ENCODE data around the gene ERC2. TPM values are rescaled to one million over a fixed set of nuclear protein-coding genes. Genes with fewer than 3 reads are reported as not detected.

The ERC2 gene
- polyA plus RNA-seq, 3 donors, result 2.6 to 4.0 (median 3.7) TPM

DNA sequence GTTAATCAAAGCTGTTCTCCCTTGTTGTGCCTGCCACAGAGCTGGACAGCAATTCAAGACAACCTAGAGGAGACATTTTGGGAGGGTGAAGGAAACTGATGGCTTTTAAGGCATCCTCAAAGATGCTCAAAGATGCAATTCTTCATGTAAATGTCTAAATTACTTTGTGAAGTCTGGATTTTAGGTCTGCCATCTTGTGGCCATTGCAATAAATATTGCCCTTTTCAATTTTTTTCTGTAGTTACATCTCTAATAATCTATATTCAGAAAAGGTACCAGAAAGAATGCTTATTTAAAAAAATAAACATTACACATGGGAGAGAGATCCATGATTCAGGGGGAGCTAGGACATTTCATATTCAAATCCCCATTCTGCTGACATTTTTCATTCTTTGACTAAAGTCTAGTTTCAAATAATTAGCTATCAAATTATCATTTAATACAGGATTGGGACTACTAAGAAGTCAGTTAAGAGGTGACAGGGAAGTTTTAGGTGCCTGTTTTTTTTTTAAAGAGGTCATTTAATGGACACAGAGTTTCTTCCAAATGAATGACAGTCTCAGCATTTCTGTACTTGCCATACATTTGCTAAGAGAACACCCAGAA, 721.4 kb downstream of the ERC2 start:
- no peak for DNase-seq

DNA sequence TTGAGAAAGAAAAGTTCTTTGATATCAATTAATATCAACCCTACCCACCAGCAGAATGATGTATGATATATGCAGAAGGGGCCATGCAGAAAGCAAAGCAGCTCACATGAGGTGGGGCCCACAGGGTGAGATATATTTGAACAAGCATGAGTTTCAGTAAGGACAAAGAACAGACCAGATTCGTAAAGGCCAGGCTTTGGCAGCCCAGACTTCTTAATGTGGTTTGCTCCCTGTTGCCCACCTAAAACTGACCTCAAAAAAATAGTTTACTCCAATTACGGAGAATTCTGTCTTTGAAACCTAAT, 725.5 kb downstream of the ERC2 start:
- DNase-seq, result no peak

DNA sequence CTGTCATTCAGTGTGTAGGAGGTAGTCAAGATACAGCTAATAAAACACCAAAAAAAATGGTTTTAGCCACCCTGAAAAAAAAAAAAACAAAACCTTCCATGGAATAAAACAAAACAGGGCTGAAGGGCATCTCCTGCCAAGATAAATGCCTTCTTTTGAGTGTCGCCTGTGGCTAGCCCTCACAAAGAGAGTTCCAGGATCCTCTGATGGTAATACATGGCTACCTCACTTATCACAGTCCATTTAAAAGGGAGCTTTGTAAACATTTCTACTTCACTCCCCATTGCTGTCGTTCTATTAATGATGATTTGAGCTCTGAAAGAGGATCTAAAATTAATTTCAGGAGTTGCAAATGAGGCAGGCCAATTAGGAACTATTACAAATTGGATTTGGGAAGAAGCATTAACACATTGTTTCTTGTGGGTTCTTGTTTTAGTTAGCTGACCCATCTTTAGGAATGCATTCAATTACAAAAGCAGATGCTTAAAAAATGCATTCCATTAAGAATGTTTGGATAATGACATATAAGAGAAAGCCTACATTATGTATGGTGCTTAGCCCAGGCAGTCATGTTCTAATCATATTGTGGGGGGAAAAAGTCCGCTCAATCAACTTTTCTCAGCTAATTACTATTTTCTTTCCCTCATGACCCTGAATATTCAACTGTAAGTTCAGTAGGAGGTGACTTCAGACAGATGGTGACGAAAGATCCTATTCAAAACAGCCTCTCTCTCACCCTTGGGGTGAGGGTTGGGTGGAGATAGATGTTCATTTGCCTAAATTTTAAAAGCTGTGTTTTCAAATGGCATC, 726.0 kb downstream of the ERC2 start:
- no peak for DNase-seq

DNA sequence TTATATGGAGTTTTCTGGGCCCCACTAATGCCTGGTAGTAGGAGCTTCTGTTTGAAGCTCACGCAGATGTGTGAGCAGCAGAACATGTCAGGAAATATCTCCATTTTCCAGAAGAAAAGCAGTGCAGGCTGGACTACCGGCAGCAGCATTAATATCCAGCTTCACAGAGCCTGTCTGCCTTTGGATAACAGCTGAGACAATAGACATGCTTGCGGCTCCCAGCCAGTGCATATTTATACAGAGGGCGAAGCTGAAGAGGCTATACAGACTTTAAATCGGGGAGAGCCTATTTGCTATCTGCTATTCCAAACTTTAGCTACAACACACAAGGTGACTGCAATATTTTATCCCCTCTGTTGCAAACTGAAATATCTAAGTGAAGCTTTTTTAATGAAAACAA, 731.1 kb downstream of the ERC2 start:
- DNase-seq, result no peak

DNA sequence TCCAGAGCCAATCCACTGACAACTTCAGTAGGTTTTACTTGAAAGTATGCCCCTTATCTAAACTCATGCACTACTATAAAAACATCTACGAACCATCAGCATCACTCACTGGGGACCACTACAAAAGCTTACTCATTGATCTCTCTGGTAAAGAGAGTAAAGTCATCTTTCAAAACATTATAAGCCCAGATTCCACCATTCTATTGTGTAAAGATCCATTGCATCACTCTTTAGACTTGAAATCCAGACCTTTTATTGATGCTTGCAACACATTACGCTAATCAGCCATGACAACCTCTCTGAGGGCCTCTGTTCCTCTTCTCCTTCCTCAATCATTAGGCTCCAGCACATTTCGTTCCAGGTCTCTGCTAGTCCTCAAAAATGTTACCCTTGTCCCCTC, 732.3 kb downstream of the ERC2 start:
- no peak for DNase-seq

DNA sequence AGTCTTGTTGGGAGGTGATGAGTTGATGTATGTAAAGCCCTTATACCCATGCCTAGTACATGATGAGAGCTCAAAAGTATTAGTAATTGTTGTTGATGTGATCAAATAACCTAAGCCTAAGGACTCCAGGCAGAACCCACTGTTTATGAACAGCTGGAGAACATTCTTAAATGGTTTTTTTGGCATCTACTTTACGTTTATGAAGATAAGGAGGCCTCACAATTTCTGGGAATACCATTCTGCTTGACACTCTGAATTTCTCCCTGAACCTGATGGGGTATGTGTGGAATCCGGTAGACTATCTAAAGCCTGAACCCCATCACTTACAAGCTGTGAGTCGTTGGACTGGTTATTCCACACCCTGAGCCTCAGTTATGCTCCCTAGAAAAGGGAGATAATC, 736.5 kb downstream of the ERC2 start:
- no peak for DNase-seq

DNA sequence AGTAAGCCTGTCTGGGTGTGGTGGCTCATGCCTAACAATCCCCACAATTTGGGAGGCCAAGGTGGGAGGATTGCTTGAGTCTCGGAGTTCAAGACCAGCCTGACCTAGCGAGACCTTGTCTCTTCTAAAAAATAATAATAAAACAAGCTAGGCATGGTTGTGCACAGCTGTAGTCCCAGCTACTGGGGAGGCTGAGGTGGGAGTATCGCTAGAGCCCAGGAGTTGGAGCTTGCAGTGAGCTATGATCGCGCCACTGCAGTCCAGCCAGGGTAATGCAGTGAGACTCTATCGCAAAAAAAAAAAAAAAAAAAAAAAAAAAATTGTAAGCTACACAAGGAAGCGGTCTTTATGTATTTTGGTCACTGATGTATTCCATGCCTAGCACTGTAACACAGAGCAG, 738.7 kb downstream of the ERC2 start:
- DNase-seq, result no peak

DNA sequence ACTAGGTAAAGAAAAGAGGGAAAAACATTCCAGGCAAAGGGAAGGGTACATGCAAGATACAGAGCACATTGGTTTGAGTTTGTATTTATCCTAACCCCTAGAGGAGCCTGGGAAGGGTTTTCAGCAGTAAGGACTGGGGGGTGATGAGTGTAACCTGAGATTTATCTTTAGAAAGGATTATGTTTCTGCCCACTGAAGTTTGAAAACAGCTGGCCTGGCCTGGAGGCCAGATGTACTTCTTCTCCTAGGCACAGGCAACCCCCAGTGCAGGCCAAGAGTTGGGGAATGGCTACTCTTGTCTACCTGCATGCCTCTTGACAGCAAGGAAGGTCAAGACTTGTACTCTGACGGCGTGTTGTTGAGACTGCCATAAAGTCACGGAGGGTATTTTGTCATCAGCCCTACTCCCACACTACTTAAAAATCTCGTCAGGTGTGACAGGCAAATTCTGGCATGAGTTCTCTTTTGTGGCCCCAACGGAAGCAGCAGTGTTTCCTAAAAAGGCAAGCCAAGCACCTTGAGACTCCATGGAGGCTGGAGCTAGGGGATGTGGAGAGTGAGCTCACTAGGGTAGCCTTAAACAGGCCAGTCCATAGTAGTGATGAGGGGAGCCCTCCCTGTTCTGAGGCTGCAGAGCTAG, 739.7 kb downstream of the ERC2 start:
- DNase-seq, result no peak

DNA sequence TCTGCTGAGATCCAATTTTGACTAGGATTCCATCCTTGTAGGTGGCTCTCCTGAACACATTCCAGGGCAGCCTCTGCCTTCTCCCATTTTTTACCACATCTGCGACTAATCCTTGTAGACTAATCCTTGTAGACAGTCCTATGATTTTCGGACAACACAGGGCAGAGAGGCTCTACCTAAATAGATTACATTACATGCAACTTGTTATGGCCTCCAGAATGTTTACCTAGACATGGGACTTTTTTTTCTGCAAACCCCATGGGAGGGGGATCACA, 741.8 kb downstream of the ERC2 start:
- DNase-seq, result no peak

DNA sequence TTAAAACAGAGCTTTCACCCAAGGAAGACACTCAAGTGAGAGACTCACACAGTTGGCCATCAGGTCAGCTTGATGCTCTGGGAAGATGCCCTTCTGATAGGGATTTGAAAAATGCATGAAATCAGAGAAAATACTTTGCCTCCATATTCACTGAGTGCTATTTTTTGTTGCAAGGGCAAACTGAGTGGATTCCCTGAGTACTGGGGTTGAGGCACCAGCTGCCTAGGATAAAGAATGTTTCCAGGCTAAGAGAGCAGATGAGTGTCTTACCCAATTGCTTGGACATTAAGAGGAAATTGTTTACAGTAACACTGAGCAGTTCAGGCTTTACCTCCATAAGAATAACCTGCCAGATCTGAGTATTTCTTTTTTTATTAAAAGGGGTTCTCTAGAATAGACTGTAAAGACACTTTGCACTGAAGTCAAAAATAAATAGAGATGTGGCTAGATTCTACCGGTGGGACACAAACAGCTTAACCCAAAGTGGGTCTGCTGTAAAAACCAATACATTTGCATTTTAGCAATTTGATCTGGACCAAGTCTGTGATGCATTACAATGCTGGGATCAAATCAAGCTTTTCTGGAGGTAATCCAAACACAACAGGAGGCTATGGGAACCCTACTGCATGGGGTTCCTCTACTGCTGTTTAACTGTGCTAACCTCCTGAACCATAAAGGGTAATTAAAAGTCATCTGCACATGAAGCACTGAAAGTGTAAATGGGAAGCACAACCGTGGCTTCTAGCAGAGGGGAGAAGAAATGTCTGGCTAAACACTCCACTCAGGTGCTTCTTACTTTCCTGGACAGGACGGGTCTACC, 742.4 kb downstream of the ERC2 start:
- no peak for DNase-seq

DNA sequence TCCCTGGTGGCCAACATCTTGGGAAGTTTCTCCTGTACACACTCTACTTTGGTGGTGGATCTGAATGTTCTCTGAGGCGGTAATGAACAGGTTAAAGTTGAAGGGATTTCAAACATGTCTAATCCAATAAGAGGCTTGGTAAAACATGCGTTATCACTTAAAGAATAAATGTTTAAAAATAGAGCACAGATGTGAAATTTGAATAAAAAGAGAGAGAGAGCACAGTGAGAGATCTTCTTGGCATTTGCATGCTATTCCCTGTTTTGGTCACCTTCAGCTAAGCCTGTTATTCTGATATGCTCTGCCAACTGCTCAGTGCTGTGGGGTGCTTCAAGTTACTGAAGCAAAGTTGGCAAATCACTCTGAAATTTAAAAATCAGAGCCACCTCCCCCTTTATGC, 743.4 kb downstream of the ERC2 start:
- no peak for DNase-seq

DNA sequence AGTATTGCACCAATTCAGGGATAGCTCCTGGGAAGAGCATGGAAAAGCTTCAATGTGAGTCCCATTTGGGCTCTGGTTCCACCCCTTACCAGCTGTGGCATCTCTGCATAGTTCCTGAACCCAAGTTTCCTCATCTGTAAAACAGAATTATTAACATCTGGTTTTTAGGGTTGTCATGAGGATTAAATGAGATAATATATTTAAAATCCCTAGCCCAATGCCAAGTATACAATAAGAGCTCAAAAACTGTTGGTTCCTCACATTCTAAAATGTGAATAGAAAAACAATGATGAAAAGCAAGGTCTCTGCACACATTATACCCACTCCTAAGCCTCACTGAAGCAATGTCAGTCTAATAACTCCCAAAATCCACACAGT, 743.9 kb downstream of the ERC2 start:
- no peak for DNase-seq

DNA sequence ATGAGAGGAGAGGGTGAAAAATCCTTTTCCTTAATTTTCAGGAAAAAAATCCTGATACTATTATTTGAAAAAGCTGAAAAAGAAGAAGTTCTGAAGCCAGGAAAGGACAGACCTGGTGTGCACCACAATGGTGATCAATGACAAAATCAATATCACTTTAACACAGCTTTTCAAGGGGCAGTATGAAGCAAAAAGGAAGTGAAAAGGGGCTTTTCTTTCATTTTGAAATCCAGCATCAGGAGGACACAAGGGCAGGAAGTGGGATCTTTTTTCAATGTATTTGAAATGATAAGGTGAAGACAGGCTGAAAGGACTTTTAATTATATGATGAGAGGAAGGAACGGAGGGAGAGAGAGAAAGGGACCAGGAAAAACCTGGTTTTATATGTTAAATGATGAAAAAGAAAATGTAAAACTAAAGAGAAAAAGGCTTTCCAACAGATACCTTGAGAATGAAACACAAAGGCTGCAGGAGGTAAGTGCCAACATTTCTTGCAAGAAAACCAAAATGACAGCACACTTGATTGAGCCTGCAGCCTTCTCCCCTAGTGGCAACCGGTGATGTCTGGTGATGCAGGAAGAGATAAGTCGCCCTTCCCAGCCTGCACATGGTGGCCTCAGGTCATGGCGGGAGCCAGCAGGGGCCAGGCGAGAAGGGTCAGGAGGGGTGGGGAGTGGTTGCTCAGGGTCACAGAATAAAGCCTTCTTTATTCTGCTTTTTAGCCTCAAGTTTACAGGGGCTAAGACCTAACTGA, 744.4 kb downstream of the ERC2 start:
- DNase-seq, result no peak

DNA sequence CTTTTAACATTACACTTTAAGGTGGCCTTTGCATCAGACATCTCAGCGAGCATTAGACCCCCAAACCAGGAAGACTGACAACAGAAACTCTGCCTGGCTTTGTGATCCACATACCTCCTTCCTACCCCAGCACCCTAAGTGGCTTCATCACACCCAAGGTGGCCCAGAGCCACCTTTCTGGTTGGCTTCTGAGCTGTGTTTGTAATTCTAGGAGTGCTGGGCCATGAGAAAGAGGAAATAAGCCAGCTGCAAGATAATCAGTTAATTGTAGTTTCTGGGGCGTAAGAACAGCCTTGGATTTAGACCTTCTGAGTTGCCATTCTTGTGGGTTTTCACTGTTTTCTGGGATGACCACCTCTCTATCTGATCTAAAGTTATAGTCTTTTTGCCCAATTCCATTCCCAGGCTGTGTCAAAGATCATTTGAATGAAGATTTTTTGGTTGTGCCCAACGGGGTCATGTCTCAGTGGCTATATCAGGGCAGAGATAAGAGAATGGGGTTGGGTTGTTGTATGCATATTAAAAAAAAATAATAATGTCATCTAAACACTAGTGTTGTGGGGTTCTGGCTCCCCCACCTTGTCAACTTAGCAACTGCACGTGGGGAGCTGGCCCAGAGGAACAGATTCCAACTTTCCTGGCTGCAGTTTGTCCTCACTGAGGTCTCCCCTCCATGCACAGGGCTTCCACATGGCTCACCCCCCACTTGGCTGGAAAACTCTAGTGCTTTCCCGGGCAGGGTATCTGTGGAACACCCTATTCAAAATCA, 746.4 kb downstream of the ERC2 start:
- DNase-seq, result no peak

DNA sequence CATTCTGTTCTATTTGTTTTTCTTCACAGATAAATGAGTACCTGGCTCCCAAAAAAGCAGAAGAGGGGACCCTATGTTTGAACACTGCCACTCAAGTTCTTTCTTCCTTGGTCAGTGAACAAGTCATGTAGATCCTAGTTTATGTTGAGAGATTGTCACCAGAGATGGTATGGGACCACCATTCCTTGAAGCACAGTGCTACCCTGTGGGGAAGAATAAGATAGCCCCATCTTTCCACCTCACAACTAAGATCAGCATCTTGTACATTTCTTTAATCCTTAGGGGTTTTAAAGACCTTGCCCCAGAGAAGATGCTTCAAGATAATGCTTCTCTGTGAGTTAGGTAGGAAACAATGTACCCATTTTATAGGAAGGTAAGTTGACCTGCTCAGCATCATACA, 747.7 kb downstream of the ERC2 start:
- no peak for DNase-seq

DNA sequence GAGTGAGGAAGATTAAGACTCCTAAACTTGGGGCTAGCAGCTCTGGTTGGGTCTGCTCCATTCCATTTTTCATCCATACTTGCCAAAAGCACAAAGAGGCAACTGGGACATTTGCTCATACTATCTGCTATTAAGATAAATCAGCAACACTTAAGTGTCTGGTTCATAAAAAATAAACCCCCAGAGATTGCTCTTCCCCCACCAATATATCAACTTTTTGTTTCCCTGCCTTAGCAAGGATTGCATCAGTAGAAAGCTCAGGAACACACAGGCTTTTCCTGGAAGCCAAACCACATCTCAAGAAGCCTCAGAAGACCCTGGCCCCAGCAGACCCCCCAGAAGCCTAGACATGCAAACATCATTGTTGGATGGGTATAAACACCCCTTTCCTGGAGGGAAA, 748.8 kb downstream of the ERC2 start:
- DNase-seq, result no peak

DNA sequence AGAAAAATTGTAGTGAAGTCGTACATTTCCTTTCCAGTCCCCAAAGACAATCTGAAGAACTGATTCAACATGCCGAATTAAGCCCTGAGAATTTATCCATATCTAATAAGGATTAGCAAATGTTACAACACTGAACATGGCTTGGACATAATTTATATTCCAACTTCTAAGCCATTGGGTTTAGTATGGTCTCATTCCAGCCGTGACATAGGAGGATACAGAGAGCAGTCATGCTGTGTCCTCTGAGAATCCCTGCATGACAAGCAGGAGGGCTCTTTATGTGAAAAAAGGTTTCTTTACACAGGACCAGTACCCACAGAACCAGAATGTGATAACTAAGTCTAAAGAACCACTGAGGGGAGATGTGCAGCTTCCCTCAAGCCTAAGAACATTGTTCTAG, 749.3 kb downstream of the ERC2 start:
- no peak for DNase-seq

DNA sequence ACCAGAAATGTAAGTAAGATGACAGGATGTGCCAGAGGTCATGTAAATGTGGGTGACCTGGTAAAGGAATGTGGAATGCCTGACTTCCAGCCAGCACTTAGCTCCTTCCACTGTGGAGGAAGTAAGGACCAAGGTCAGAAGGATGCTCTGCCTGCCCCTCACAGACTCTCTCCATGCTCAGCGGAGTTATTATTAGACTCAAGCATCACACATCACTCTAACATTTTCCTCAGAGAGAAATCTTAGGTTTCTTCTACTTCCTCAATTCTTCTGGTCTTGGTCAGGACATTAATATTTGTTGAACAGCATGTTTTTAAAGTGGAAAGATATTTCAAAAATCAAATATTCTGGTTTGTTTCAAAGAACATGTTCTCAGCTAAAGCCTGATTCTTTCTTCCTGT, 749.7 kb downstream of the ERC2 start:
- DNase-seq, result no peak

DNA sequence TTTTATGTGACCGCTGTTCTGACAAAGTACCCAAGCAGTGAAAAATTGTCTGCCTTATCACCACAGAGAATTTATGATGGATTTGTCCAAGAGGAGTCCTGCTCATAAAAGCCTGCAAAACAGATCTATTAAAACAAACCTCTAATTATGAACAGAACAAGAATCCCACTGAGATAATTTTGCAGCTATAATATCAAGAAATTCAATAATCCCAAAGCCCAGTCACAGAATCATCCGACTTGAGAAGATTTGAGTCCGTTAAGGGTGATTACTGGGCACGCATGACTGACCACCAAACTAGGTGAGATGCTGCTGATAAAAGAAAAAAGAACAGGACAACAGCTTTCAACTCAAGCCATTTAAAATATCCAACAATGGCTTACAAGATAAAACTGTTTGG, 750.2 kb downstream of the ERC2 start:
- DNase-seq, result no peak

DNA sequence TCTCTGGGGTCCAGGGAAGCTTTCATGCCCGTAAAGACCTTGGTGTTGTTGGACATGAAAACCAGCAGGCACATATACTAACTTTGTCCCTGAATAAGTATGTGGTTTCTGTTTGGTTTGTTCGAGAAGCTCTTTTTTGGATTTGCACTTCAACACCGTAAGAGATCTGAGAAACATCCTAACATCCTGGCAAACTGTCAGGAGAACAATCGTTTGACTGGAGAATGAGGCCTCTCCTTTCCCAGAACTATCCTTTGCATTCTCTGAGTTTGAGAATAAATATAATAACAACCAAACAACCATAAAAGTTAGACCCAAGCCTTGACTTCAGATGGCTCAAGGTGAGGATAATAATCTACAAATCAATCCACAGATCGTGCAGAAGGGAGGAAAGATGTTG, 750.8 kb downstream of the ERC2 start:
- DNase-seq, result no peak

DNA sequence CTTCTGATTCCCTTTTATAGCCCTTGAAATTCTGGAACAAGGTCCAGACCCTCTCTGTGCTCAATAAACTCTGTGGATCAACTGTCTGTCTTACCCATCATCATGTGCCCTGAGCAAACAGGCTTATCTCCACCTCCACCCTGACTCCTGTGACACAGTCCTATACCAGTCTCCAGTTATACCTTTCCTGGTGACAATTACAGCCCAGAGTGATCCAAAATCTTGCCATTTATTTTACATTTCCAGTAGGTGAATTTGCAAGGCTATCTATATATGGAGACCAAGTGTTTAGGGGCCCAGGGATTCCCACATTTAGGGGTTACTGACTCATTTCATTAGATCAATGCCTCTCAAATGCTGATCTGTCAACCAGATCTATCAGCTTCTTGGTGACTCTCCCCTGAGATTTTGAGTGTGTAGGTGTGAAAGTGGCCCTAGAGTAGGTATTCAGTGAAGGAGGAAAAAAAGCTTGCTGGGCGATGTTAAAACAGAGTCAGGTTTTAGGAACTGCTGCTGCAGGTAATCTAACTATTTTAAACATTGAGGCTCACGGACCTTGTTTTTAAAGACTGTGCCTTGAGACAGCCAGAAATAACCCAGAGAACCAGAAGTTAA, 751.5 kb downstream of the ERC2 start:
- no peak for DNase-seq

Measured in renal pelvis (tissue), 4 donors.